GM12878 (cell line): ENCODE data around the gene SMIM43. TPM values are rescaled to one million over a fixed set of nuclear protein-coding genes. Genes with fewer than 3 reads are reported as not detected.

ENCODE experiments used
- CBX5 ChIP-seq: sonication (generic); IDR thresholded peaks from 2 replicates; pipeline ENCODE4 v1.6.1; 2016; ENCODE audit warnings: low read depth, moderate library complexity, mild to moderate bottlenecking, inconsistent platforms
- CEBPB ChIP-seq, 2 experiments: fragments of 150-350 bp in 1 of 2; IDR thresholded peaks; 2 replicates each; pipeline ENCODE4 v1.6.1; 2012 to 2014; ENCODE audit warnings: low read depth in 2 of 2, low read length in 2 of 2, borderline replicate concordance in 1 of 2, inconsistent platforms in 1 of 2
- GABPA ChIP-seq: IDR thresholded peaks from 2 replicates; pipeline ENCODE4 v1.6.1; 2014; ENCODE audit warnings: antibody characterized with exemption, low read depth, mild to moderate bottlenecking, inconsistent platforms
- IRF4 ChIP-seq: IDR thresholded peaks from 2 replicates; pipeline ENCODE4 v1.6.1; 2011; ENCODE audit warnings: low read depth, low read length
- MTA2 ChIP-seq: fragments of 450-650 bp; IDR thresholded peaks from 2 replicates; pipeline ENCODE4 v1.6.1; 2016; ENCODE audit warnings: low read depth, mild to moderate bottlenecking, moderate library complexity
- NFIC ChIP-seq: IDR thresholded peaks from 2 replicates; pipeline ENCODE4 v1.6.1; 2012; ENCODE audit warnings: low read depth, mild to moderate bottlenecking, inconsistent platforms, low read length, moderate library complexity
- POLR2A ChIP-seq: IDR thresholded peaks from 2 replicates; pipeline ENCODE4 v1.6.1; 2011; ENCODE audit warnings: low read depth, mild to moderate bottlenecking, low read length
- RBBP5 ChIP-seq: fragments of 200-600 bp; sonication (generic); conservative IDR thresholded peaks from 2 replicates; pipeline ENCODE4 v1.6.1; 2016
- SIN3A ChIP-seq: IDR thresholded peaks from 2 replicates; pipeline ENCODE4 v1.6.1; 2012; ENCODE audit warnings: low read depth, low read length, improper control_type of control experiment
- SIX5 ChIP-seq: IDR thresholded peaks from 2 replicates; pipeline ENCODE4 v1.6.1; 2011; ENCODE audit warnings: mild to moderate bottlenecking, low read depth, low read length, moderate library complexity; ENCODE audit not compliant: severe bottlenecking
- SP1 ChIP-seq: IDR thresholded peaks from one replicate; pipeline ENCODE4 v1.6.1; 2011; ENCODE audit warnings: low read depth, low read length
- SRF ChIP-seq, 2 experiments: IDR thresholded peaks; 2 replicates each; pipeline ENCODE4 v1.6.1; 2011; ENCODE audit warnings: low read depth in 2 of 2, low read length in 2 of 2, mild to moderate bottlenecking in 1 of 2, moderate library complexity in 1 of 2
- STAT3 ChIP-seq: IDR thresholded peaks from 2 replicates; pipeline ENCODE4 v1.6.1; 2011; ENCODE audit warnings: low read depth, low read length, improper control_type of control experiment
- SUZ12 ChIP-seq: fragments of 200-600 bp; sonication (generic); IDR thresholded peaks from one replicate; pipeline ENCODE4 v1.6.1; 2018; ENCODE audit warnings: antibody characterized with exemption, mild to moderate bottlenecking; ENCODE audit not compliant: unreplicated experiment
- ZNF217 ChIP-seq: fragments of 450-650 bp; IDR thresholded peaks from 2 replicates; pipeline ENCODE4 v1.6.1; 2017; ENCODE audit warnings: antibody characterized with exemption, mild to moderate bottlenecking
- ZNF622 ChIP-seq: fragments of 450-650 bp; IDR thresholded peaks from 2 replicates; pipeline ENCODE4 v1.6.1; 2017; ENCODE audit warnings: mild to moderate bottlenecking, inconsistent platforms
- polyA plus RNA-seq, 11 experiments: library from polyadenylated mRNA; depleted of rRNA in 4 of 11; unstranded in 6 of 11; stranded (reverse) in 5 of 11; fragments of >200 nt; fragmentation: Nextera tagmentation in 4 of 11; fragmentation: Illumina TruSeq in 1 of 11; extraction: Ambion mirVana in 4 of 11; extraction: Trizol in 1 of 11; gene quantifications; 1 replicate in 1 of 11; 2 replicates in 10 of 11; pipeline versions ENCODE4 v1.2.1 to v1.2.3, GENCODE V29; 2011 to 2016; ENCODE audit warnings: inconsistent platforms in 2 of 11, missing spikeins in 2 of 11, low read depth in 1 of 11
- total RNA-seq, 4 experiments: library from RNA; depleted of rRNA in 3 of 4; stranded (reverse); fragments of >200 nt in 3 of 4; fragmentation: Illumina TruSeq in 1 of 4; extraction: Trizol in 1 of 4; gene quantifications; 2 replicates each; pipeline versions ENCODE4 v1.2.1 to v1.2.3, GENCODE V29; 2013 to 2021
- TF ChIP-seq, protein P1 (sequence below): fragments of 450-650 bp; formaldehyde crosslinking; IDR thresholded peaks from 2 replicates; pipeline ENCODE4 v1.4.0; 2020; ENCODE audit warnings: mild to moderate bottlenecking, moderate library complexity
- TF ChIP-seq, protein P2 (sequence below): IDR thresholded peaks from 2 replicates; pipeline ENCODE4 v1.6.1; 2012; ENCODE audit warnings: improper control_type of control experiment, low read depth, low read length; ENCODE audit not compliant: insufficient replicate concordance
- TF ChIP-seq, protein P3 (sequence below): IDR thresholded peaks from 2 replicates; pipeline ENCODE4 v1.6.1; 2011; ENCODE audit warnings: borderline replicate concordance, low read depth, mild to moderate bottlenecking, moderate library complexity, low read length; ENCODE audit not compliant: insufficient read depth, poor library complexity, severe bottlenecking
- TF ChIP-seq, protein P4 (sequence below): IDR thresholded peaks from 2 replicates; pipeline ENCODE4 v1.6.1; 2011; ENCODE audit warnings: low read depth, mild to moderate bottlenecking, low read length, moderate library complexity, borderline replicate concordance; ENCODE audit errors: extremely low read depth

SMIM43 gene
- total and polyA plus RNA-seq, 10 of the 15 experiments (the other 5 are each of a cell fraction or from before 2014, with no cell fraction given): 0.12 TPM; not detected in 9

DNA sequence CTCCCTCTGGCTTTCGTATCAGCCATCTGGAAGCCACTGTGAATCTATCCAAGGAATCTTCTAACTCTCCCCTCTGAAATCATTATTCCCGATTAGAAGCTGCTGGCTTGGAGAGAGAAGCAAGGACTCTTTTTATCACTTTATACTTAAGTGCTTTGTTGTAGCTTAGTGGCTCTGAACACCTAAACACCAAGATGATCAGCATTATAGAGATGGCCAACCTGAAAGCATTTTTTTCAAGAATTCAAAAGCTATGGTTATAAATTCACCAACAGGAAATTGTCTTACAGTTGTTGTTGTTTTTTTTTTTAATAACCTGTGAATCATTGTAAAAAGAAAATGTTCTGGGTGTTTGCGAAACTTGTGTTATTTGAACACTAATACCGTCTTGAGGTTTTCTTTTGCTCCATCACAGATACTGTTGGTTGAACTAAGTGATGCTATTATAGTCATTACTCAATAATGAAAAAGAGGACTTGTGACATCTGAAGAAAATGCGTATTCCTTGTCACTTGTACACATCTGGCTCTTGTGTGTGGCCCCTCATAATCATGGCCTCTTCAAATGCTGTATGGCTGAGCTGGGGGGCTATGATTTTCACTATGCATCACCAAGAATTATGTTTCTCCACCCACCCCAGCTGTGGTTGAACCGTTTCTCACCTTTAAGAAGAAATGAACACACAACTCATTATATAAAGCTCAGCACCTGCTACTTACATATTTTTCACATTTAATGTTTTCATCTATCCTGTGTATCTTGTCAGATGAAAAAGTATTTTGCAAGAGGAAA lies 11.8 kb upstream of the SMIM43 start (continued):
- TF ChIP-seq SRF (IDR thresholded peaks at IDR 0.05; ENCODE audit: low read depth in 2 of 2, low read length in 2 of 2) (no peak), ZNF217 (no peak), POLR2A (no peak), IRF4 (no peak), SUZ12 (no peak), RBBP5 (no peak), CBX5 (no peak), SP1 (no peak), MTA2 (peak; percentile 84), GABPA (no peak), ZNF622 (no peak), STAT3 (no peak), CEBPB (IDR thresholded peaks at IDR 0.05; ENCODE audit: borderline replicate concordance in 1 of 2, low read depth in 2 of 2, low read length in 2 of 2) (no peak), SIX5 (no peak), NFIC (peak; percentile 13; the same call in 1 of the 2 replicates), SIN3A (no peak)
- TF ChIP-seq, protein P1, sequence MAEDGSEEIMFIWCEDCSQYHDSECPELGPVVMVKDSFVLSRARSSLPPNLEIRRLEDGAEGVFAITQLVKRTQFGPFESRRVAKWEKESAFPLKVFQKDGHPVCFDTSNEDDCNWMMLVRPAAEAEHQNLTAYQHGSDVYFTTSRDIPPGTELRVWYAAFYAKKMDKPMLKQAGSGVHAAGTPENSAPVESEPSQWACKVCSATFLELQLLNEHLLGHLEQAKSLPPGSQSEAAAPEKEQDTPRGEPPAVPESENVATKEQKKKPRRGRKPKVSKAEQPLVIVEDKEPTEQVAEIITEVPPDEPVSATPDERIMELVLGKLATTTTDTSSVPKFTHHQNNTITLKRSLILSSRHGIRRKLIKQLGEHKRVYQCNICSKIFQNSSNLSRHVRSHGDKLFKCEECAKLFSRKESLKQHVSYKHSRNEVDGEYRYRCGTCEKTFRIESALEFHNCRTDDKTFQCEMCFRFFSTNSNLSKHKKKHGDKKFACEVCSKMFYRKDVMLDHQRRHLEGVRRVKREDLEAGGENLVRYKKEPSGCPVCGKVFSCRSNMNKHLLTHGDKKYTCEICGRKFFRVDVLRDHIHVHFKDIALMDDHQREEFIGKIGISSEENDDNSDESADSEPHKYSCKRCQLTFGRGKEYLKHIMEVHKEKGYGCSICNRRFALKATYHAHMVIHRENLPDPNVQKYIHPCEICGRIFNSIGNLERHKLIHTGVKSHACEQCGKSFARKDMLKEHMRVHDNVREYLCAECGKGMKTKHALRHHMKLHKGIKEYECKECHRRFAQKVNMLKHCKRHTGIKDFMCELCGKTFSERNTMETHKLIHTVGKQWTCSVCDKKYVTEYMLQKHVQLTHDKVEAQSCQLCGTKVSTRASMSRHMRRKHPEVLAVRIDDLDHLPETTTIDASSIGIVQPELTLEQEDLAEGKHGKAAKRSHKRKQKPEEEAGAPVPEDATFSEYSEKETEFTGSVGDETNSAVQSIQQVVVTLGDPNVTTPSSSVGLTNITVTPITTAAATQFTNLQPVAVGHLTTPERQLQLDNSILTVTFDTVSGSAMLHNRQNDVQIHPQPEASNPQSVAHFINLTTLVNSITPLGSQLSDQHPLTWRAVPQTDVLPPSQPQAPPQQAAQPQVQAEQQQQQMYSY (CRISPR knock-in tag): no peak
- TF ChIP-seq, protein P2, sequence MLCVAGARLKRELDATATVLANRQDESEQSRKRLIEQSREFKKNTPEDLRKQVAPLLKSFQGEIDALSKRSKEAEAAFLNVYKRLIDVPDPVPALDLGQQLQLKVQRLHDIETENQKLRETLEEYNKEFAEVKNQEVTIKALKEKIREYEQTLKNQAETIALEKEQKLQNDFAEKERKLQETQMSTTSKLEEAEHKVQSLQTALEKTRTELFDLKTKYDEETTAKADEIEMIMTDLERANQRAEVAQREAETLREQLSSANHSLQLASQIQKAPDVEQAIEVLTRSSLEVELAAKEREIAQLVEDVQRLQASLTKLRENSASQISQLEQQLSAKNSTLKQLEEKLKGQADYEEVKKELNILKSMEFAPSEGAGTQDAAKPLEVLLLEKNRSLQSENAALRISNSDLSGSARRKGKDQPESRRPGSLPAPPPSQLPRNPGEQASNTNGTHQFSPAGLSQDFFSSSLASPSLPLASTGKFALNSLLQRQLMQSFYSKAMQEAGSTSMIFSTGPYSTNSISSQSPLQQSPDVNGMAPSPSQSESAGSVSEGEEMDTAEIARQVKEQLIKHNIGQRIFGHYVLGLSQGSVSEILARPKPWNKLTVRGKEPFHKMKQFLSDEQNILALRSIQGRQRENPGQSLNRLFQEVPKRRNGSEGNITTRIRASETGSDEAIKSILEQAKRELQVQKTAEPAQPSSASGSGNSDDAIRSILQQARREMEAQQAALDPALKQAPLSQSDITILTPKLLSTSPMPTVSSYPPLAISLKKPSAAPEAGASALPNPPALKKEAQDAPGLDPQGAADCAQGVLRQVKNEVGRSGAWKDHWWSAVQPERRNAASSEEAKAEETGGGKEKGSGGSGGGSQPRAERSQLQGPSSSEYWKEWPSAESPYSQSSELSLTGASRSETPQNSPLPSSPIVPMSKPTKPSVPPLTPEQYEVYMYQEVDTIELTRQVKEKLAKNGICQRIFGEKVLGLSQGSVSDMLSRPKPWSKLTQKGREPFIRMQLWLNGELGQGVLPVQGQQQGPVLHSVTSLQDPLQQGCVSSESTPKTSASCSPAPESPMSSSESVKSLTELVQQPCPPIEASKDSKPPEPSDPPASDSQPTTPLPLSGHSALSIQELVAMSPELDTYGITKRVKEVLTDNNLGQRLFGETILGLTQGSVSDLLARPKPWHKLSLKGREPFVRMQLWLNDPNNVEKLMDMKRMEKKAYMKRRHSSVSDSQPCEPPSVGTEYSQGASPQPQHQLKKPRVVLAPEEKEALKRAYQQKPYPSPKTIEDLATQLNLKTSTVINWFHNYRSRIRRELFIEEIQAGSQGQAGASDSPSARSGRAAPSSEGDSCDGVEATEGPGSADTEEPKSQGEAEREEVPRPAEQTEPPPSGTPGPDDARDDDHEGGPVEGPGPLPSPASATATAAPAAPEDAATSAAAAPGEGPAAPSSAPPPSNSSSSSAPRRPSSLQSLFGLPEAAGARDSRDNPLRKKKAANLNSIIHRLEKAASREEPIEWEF: no peak
- TF ChIP-seq, protein P3, sequence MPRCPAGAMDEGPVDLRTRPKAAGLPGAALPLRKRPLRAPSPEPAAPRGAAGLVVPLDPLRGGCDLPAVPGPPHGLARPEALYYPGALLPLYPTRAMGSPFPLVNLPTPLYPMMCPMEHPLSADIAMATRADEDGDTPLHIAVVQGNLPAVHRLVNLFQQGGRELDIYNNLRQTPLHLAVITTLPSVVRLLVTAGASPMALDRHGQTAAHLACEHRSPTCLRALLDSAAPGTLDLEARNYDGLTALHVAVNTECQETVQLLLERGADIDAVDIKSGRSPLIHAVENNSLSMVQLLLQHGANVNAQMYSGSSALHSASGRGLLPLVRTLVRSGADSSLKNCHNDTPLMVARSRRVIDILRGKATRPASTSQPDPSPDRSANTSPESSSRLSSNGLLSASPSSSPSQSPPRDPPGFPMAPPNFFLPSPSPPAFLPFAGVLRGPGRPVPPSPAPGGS: no peak
- TF ChIP-seq, protein P4, sequence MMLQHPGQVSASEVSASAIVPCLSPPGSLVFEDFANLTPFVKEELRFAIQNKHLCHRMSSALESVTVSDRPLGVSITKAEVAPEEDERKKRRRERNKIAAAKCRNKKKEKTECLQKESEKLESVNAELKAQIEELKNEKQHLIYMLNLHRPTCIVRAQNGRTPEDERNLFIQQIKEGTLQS: no peak
